ENCODE measurements around the gene ANXA5. TPM values are rescaled to one million over a fixed set of nuclear protein-coding genes. Genes with fewer than 3 reads are reported as not detected.
A peak's percentile ranks its signal among the peaks of the same experiment; 100 is the strongest.

Gene ANXA5
- total RNA-seq, 4 donors from 2014 or later = 313 to 356 (median 325) TPM

- Histone ChIP-seq H3K4me1 (no peaks in the 10 kb centered on the region), H3K27ac (no peak overlapping the region), H3K36me3 (peaks cover 47 to 52% of the 10 kb centered on the region in 2 donors), H3K9me3 (no peaks in the 10 kb centered on the region), H3K27me3 (no peaks in the 10 kb centered on the region), H3K4me3 (replicated peaks in 1 of 3) (no peak overlapping the region)
- DNase-seq = no peak
- WGBS, 2 donors = 82 to 93% methylated on average over 1 of the region's 1 CpG
- TF ChIP-seq, protein P1, sequence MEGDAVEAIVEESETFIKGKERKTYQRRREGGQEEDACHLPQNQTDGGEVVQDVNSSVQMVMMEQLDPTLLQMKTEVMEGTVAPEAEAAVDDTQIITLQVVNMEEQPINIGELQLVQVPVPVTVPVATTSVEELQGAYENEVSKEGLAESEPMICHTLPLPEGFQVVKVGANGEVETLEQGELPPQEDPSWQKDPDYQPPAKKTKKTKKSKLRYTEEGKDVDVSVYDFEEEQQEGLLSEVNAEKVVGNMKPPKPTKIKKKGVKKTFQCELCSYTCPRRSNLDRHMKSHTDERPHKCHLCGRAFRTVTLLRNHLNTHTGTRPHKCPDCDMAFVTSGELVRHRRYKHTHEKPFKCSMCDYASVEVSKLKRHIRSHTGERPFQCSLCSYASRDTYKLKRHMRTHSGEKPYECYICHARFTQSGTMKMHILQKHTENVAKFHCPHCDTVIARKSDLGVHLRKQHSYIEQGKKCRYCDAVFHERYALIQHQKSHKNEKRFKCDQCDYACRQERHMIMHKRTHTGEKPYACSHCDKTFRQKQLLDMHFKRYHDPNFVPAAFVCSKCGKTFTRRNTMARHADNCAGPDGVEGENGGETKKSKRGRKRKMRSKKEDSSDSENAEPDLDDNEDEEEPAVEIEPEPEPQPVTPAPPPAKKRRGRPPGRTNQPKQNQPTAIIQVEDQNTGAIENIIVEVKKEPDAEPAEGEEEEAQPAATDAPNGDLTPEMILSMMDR (IDR thresholded peaks at IDR 0.05) = no peak
- no peak for TF ChIP-seq POLR2A (IDR thresholded peaks at IDR 0.05)
- intact Hi-C loops (cut with DNase I) = no loop called here
Measured at GRCh38 chr4:121674191-121674590, 22.6 kb downstream of the ANXA5 start.

GRCh38 chr4:121669163-121669550 is 27.6 kb downstream of the ANXA5 start:
- intact Hi-C loops (cut with DNase I) = no loop called here

GRCh38 chr4:121668368-121669162 is 28.2 kb downstream of the ANXA5 start:
- Histone ChIP-seq H3K4me1 (no peaks in the 10 kb centered on the region), H3K27me3 (no peaks in the 10 kb centered on the region), H3K9me3 (no peaks in the 10 kb centered on the region), H3K36me3 (peaks cover 37 to 44% of the 10 kb centered on the region in 2 donors), H3K27ac (no peak overlapping the region), H3K4me3 (replicated peaks in 1 of 3) (no peak overlapping the region)
- TF ChIP-seq POLR2A (IDR thresholded peaks at IDR 0.05) = no peak
- TF ChIP-seq, protein P1 (IDR thresholded peaks at IDR 0.05) = no peak
- intact Hi-C loops (cut with DNase I) = no loop called here
- DNase-seq = no peak
- 86% methylated on average over 4 of the region's 4 CpGs for WGBS, 2 donors

More at GRCh38 chr4:121669163-121669550, 27.6 kb downstream of the ANXA5 start:
- Histone ChIP-seq H3K4me3 (replicated peaks in 1 of 3) (no peak overlapping the region), H3K4me1 (no peaks in the 10 kb centered on the region), H3K27me3 (no peaks in the 10 kb centered on the region), H3K36me3 (peaks cover 37 to 44% of the 10 kb centered on the region in 2 donors), H3K9me3 (no peaks in the 10 kb centered on the region), H3K27ac (no peak overlapping the region)
- DNase-seq = no peak
- TF ChIP-seq POLR2A (IDR thresholded peaks at IDR 0.05) = no peak
- TF ChIP-seq, protein P1 (IDR thresholded peaks at IDR 0.05) = no peak
- WGBS, 2 donors = 77 to 84% methylated on average over 2 of the region's 2 CpGs

DNA sequence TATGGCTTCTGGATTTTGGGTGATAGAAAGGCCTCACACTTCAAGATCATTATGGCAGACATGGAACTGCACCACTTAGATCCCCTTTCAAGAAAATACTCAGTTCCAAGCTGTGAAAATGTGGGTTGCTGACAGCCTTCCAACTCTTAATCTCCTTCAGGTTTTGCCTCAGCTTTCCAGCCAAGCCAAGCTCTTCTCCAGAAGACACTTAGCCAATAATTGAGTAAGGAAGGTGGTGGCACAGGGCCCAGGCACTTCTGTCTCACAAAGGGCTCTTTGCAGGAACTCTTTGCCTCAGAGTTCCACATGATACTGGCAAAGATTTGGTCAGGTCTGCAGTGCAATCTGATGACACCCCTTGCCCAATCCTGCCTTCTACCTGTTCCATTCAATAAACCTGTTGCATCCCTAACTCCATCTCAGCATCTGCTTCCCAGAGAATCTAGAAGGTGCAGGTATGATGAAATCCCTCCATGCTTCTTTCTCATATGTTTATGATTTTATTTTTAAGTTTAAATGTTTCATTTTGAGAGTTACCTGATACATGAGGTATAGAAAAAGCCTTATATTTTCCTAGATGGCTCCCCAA is 30.6 kb downstream of the ANXA5 start:
- intact Hi-C loops (cut with DNase I) = no loop called here
- Histone ChIP-seq H3K4me3 (replicated peaks in 1 of 3) (no peak overlapping the region), H3K36me3 (peaks cover 24 to 31% of the 10 kb centered on the region in 2 donors), H3K27ac (no peak overlapping the region), H3K27me3 (no peaks in the 10 kb centered on the region), H3K9me3 (no peaks in the 10 kb centered on the region), H3K4me1 (no peaks in the 10 kb centered on the region)
- TF ChIP-seq, protein P1 (IDR thresholded peaks at IDR 0.05) = no peak
- TF ChIP-seq POLR2A (IDR thresholded peaks at IDR 0.05) = no peak
- peak; percentile 31 to 52 for DNase-seq

DNA sequence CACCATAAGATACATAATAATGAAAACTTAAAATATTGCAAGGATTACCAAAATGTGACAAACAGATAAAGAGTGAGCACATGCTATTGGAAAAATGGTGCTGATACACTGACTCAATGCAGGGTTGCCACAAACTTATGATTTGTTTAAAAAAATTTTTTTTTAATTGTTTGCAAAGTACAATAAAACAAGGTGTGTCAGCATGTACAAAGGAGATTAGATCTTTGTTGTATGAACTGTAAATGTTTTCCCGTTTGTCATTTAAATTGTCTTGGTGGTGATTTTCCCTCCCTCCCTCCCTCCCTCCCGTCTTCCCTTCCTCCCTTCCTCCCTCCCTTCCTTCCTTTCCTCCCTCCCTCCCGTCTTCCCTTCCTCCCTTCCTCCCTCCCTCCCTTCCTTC is 31.4 kb downstream of the ANXA5 start:
- TF ChIP-seq, protein P1 (IDR thresholded peaks at IDR 0.05) = no peak
- TF ChIP-seq POLR2A (IDR thresholded peaks at IDR 0.05) = no peak
- intact Hi-C loops (cut with DNase I) = no loop called here
- Histone ChIP-seq H3K27me3 (no peaks in the 10 kb centered on the region), H3K27ac (no peak overlapping the region), H3K9me3 (no peaks in the 10 kb centered on the region), H3K4me1 (no peaks in the 10 kb centered on the region), H3K4me3 (replicated peaks in 1 of 3) (no peak overlapping the region), H3K36me3 (peaks cover 23 to 27% of the 10 kb centered on the region in 2 donors)
- no peak for DNase-seq
- 74 to 78% methylated on average over 3 of the region's 3 CpGs for WGBS, 2 donors
